GM23338 (cell line): ENCODE results near the gene LMAN1L. TPM values are rescaled to one million over a fixed set of nuclear protein-coding genes. Genes with fewer than 3 reads are reported as not detected.

ENCODE experiments used
- ATAC-seq: fragments of 200-7000 bp; cut with Tn5 transposase; 3 replicates; pipeline ENCODE4 v1.9.1; 2020
- DNase-seq: peaks from one replicate; pipeline ENCODE4 v3.0.0-alpha.2; 2015; ENCODE audit warnings: low spot score
- H2AFZ ChIP-seq: fragments of 200-600 bp; sonication (generic); 2 replicates; pipeline ENCODE4 v1.8.0; 2016; ENCODE audit warnings: antibody characterized with exemption, mild to moderate bottlenecking, moderate library complexity
- H3F3A ChIP-seq: fragments of 200-600 bp; sonication (generic); replicated peaks from 2 replicates; pipeline ENCODE4 v1.8.0; 2017; ENCODE audit warnings: antibody characterized with exemption, mixed run types, low read depth
- H3K27ac ChIP-seq: fragments of 200-600 bp; sonication (generic); 2 replicates; pipeline ENCODE4 v1.6.1; 2016; ENCODE audit warnings: low read depth
- H3K27me3 ChIP-seq: fragments of 200-600 bp; sonication (generic); 2 replicates; pipeline ENCODE4 v1.8.0; 2016; ENCODE audit warnings: mild to moderate bottlenecking, mixed run types, moderate library complexity; ENCODE audit not compliant: insufficient read depth
- H3K36me3 ChIP-seq: fragments of 200-600 bp; sonication (generic); 2 replicates; pipeline ENCODE4 v1.8.0; 2016; ENCODE audit warnings: mild to moderate bottlenecking; ENCODE audit not compliant: insufficient read depth
- H3K4me1 ChIP-seq: fragments of 200-600 bp; sonication (generic); 2 replicates; pipeline ENCODE4 v1.8.0; 2016; ENCODE audit warnings: mild to moderate bottlenecking, moderate library complexity; ENCODE audit not compliant: insufficient read depth
- H3K4me2 ChIP-seq: fragments of 200-600 bp; sonication (generic); 2 replicates; pipeline ENCODE4 v1.7.1; 2017; ENCODE audit warnings: mixed run types
- H3K4me3 ChIP-seq: fragments of 200-600 bp; sonication (generic); 2 replicates; pipeline ENCODE4 v1.6.1; 2016; ENCODE audit warnings: mixed run types
- H3K79me2 ChIP-seq: fragments of 200-600 bp; sonication (generic); replicated peaks from 2 replicates; pipeline ENCODE4 v1.8.0; 2017; ENCODE audit warnings: mild to moderate bottlenecking; ENCODE audit not compliant: insufficient read depth
- H3K9me2 ChIP-seq: fragments of 200-600 bp; sonication (generic); 2 replicates; pipeline ENCODE4 v1.8.0; 2017; ENCODE audit not compliant: insufficient read depth
- H4K20me1 ChIP-seq: fragments of 200-600 bp; sonication (generic); replicated peaks from 2 replicates; pipeline ENCODE4 v1.8.0; 2017; ENCODE audit warnings: mild to moderate bottlenecking; ENCODE audit not compliant: insufficient read depth
- H3K27ac Mint-ChIP-seq: 2 replicates; pipeline ENCODE4 v1.8.0; 2020; ENCODE audit warnings: inconsistent platforms, mild to moderate bottlenecking, moderate library complexity, mixed read lengths
- H3K27me3 Mint-ChIP-seq: 3 replicates; pipeline ENCODE4 v1.8.0; 2022; ENCODE audit warnings: low read depth, mild to moderate bottlenecking, moderate library complexity, mixed read lengths, inconsistent platforms; ENCODE audit not compliant: insufficient read depth, poor library complexity
- H3K36me3 Mint-ChIP-seq: 3 replicates; pipeline ENCODE4 v1.8.0; 2021; ENCODE audit warnings: low read depth, mild to moderate bottlenecking, inconsistent platforms, moderate library complexity, mixed read lengths
- H3K4me1 Mint-ChIP-seq: 3 replicates; pipeline ENCODE4 v1.8.0; 2020; ENCODE audit warnings: mild to moderate bottlenecking, inconsistent platforms, mixed read lengths
- H3K4me3 Mint-ChIP-seq: 3 replicates; pipeline ENCODE4 v1.8.0; 2021; ENCODE audit warnings: moderate library complexity, mild to moderate bottlenecking, inconsistent platforms, mixed read lengths
- H3K9me3 Mint-ChIP-seq: 3 replicates; pipeline ENCODE4 v1.8.0; 2020; ENCODE audit warnings: moderate library complexity, mild to moderate bottlenecking, inconsistent platforms, mixed read lengths
- CREB1 ChIP-seq: fragments of 250-450 bp; sonication (Bioruptor Pico); IDR thresholded peaks from 2 replicates; pipeline ENCODE4 v1.5.0; 2020; ENCODE audit warnings: low read depth, mild to moderate bottlenecking, moderate library complexity
- CTCF ChIP-seq, 2 experiments: fragments of 200-600 bp in 1 of 2; sonication (generic) in 1 of 2; conservative IDR thresholded peaks; 2 replicates each; pipeline versions ENCODE4 v1.5.1 to v1.6.1; 2016 to 2017; ENCODE audit warnings: antibody characterized with exemption in 2 of 2, low read depth in 2 of 2, mild to moderate bottlenecking in 2 of 2, moderate library complexity in 1 of 2
- ETS1 ChIP-seq: IDR thresholded peaks from 2 replicates; pipeline ENCODE4 v1.6.1; 2016; ENCODE audit warnings: antibody characterized with exemption
- JUNB ChIP-seq: IDR thresholded peaks from one replicate; pipeline ENCODE4 v1.6.1; 2016; ENCODE audit warnings: antibody characterized with exemption; ENCODE audit not compliant: unreplicated experiment
- NANOG ChIP-seq: IDR thresholded peaks from 2 replicates; pipeline ENCODE4 v1.6.1; 2016; ENCODE audit warnings: antibody characterized with exemption, borderline replicate concordance
- REST ChIP-seq: IDR thresholded peaks from one replicate; pipeline ENCODE4 v1.6.1; 2018; ENCODE audit warnings: antibody characterized with exemption; ENCODE audit not compliant: unreplicated experiment
- STAT1 ChIP-seq: IDR thresholded peaks from one replicate; pipeline ENCODE4 v1.6.1; 2016; ENCODE audit warnings: antibody characterized with exemption; ENCODE audit not compliant: unreplicated experiment
- ZNF114 ChIP-seq: fragments of 250-450 bp; sonication (Bioruptor Pico); IDR thresholded peaks from 2 replicates; pipeline ENCODE4 v1.5.0; 2020; ENCODE audit warnings: mild to moderate bottlenecking, moderate library complexity
- polyA plus RNA-seq: library from polyadenylated mRNA; unstranded; fragments of >200 nt; fragmentation: Nextera tagmentation; extraction: Ambion mirVana; gene quantifications from 2 replicates; pipeline ENCODE4 v1.2.1, GENCODE V29; 2016
- total RNA-seq: library from RNA; depleted of rRNA; stranded (reverse); fragments of >200 nt; shearing (Covaris generic); gene quantifications from 2 replicates; pipeline ENCODE4 v1.2.3, GENCODE V29; 2014

LMAN1L gene
- total and polyA plus RNA-seq, 2 experiments from 2014 or later = not detected

GRCh38 chr15:74836846-74837245 lies 24.2 kb downstream of the LMAN1L start (continued):
- TF ChIP-seq ETS1 (no peak), STAT1 (no peak), JUNB (no peak), CREB1 (CRISPR knock-in tag) (no peak)

GRCh38 chr15:74837482-74838136 lies 25.0 kb downstream of the LMAN1L start:
- no peaks in the 10 kb centered on the region; the same call in 1 of the 2 replicates for H3K4me1 ChIP-seq
- no peak overlapping the region for H3K4me3 ChIP-seq
- no peak overlapping the region for H3K27ac ChIP-seq
- peaks cover 4% of the 10 kb centered on the region; the same call in 1 of the 2 replicates for H3F3A ChIP-seq
- peaks cover 38% of the 10 kb centered on the region for H3K4me1 Mint-ChIP-seq
- DNase-seq (peak; percentile 40), ATAC-seq (no peak)
- TF ChIP-seq NANOG (no peak), REST (no peak), CTCF (conservative IDR thresholded peaks at IDR 0.05; ENCODE audit: low read depth in 2 of 2) (peak in 1 of 2 experiments; percentile 37; a peak in 2 of 4 replicates), ZNF114 (CRISPR knock-in tag) (no peak), JUNB (no peak)
- H3K4me3 Mint-ChIP-seq = no peak overlapping the region
- no peaks in the 10 kb centered on the region; the same call in 2 of the 3 replicates for H3K9me3 Mint-ChIP-seq
- no peaks in the 10 kb centered on the region for H3K79me2 ChIP-seq
- no peak overlapping the region for H3K27ac Mint-ChIP-seq
- no peaks in the 10 kb centered on the region for H3K27me3 ChIP-seq
- no peaks in the 10 kb centered on the region; the same call in 1 of the 2 replicates for H3K36me3 ChIP-seq
- H3K9me2 ChIP-seq = no peaks in the 10 kb centered on the region
- H3K4me2 ChIP-seq = no peak overlapping the region
- no peak overlapping the region for H2AFZ ChIP-seq
- H4K20me1 ChIP-seq = no peaks in the 10 kb centered on the region; the same call in 1 of the 2 replicates
- peaks cover 19% of the 10 kb centered on the region for H3K36me3 Mint-ChIP-seq
- H3K27me3 Mint-ChIP-seq = peaks cover 24% of the 10 kb centered on the region
